Prostate gland (tissue), 2 donors: ENCODE results near the gene ZNHIT6. TPM values are rescaled to one million over a fixed set of nuclear protein-coding genes. Genes with fewer than 3 reads are reported as not detected.

Experiments used
- DNase-seq: peaks from one replicate; pipeline ENCODE4 v3.0.0-alpha.2; 2019; ENCODE audit warnings: low spot score
- H3K27ac ChIP-seq, 2 donors: fragments of 200-600 bp; sonication (generic); 2 replicates each; pipeline ENCODE4 v1.5.1; 2017 to 2019
- H3K27me3 ChIP-seq: fragments of 200-600 bp; sonication (generic); replicated peaks from 2 replicates; pipeline ENCODE4 v1.5.1; 2019; ENCODE audit not compliant: insufficient read depth
- H3K36me3 ChIP-seq, 2 donors: fragments of 200-600 bp; sonication (generic); 1 replicate in 1 of 2; 2 replicates in 1 of 2; pipeline versions ENCODE4 v1.5.1 to v1.8.1; 2017 to 2019
- H3K4me1 ChIP-seq: fragments of 200-600 bp; sonication (generic); replicated peaks from 2 replicates; pipeline ENCODE4 v1.5.1; 2019
- H3K4me3 ChIP-seq, 2 donors: fragments of 200-600 bp; sonication (generic); 2 replicates each; pipeline ENCODE4 v1.5.1; 2017 to 2019
- H3K9me3 ChIP-seq: fragments of 200-600 bp; sonication (generic); 2 replicates; pipeline ENCODE4 v1.5.1; 2017
- CTCF ChIP-seq, 4 experiments: fragments of 200-600 bp in 2 of 4; fragments of 450-650 bp in 2 of 4; sonication (generic) in 2 of 4; IDR thresholded peaks; 1 replicate in 3 of 4; 2 replicates in 1 of 4; pipeline ENCODE4 v1.5.1; 2016 to 2019; ENCODE audit warnings: antibody characterized with exemption in 4 of 4, mild to moderate bottlenecking in 2 of 4, moderate library complexity in 2 of 4
- POLR2A ChIP-seq: fragments of 450-650 bp; IDR thresholded peaks from one replicate; pipeline ENCODE4 v1.6.1; 2016; ENCODE audit warnings: antibody characterized with exemption, mild to moderate bottlenecking
- POLR2AphosphoS5 ChIP-seq: sonication (generic); formaldehyde crosslinking; IDR thresholded peaks from one replicate; pipeline ENCODE4 v1.6.1; 2017; ENCODE audit warnings: antibody characterized with exemption
- WGBS: methylation state at CpG from one replicate; pipeline ENCODE4 v1.1.5; 2018; 5-methylcytosine and 5-hydroxymethylcytosine counted together
- intact Hi-C: fragments of 100-400 bp; cut with DNase I; formaldehyde crosslinking; loops from one replicate; pipeline ENCODE4 v1.14.2; 2022
- total RNA-seq, 2 donors: library from RNA; depleted of rRNA; stranded (reverse); fragments of >200 nt; gene quantifications; one replicate each; pipeline ENCODE4 v1.1.0, GENCODE V29; 2016

The ZNHIT6 gene
- total RNA-seq, 2 donors from 2014 or later = 8.7 to 13.5 TPM

GRCh38 chr1:85608851-85609250 is 99.4 kb downstream of the ZNHIT6 start:
- no peak overlapping the region for H3K4me3 ChIP-seq

GRCh38 chr1:85607921-85608265 is 100.3 kb downstream of the ZNHIT6 start:
- TF ChIP-seq POLR2AphosphoS5 = no peak
- TF ChIP-seq CTCF (IDR thresholded peaks at IDR 0.05) = no peak
- H3K4me3 ChIP-seq = no peak overlapping the region
- H3K27me3 ChIP-seq = no peaks in the 10 kb centered on the region
- no peak for DNase-seq
- intact Hi-C loops = no loop called here
- H3K4me1 ChIP-seq = no peaks in the 10 kb centered on the region
- H3K27ac ChIP-seq = no peak overlapping the region
- no peaks in the 10 kb centered on the region for H3K9me3 ChIP-seq
- WGBS = 93% methylated on average over 4 of the region's 4 CpGs
- H3K36me3 ChIP-seq = no peaks in the 10 kb centered on the region

More at GRCh38 chr1:85608851-85609250, 99.4 kb downstream of the ZNHIT6 start:
- 97% methylated on average over 1 of the region's 1 CpG for WGBS
- intact Hi-C loops = no loop called here
- Histone ChIP-seq H3K4me1 (no peaks in the 10 kb centered on the region), H3K27me3 (no peaks in the 10 kb centered on the region), H3K9me3 (no peaks in the 10 kb centered on the region), H3K27ac (no peak overlapping the region), H3K36me3 (no peaks in the 10 kb centered on the region)
- DNase-seq = no peak
- TF ChIP-seq CTCF (IDR thresholded peaks at IDR 0.05) = no peak

GRCh38 chr1:85607126-85607920 is 100.9 kb downstream of the ZNHIT6 start:
- WGBS = 86% methylated on average over 10 of the region's 10 CpGs

GRCh38 chr1:85606414-85606800 is 101.8 kb downstream of the ZNHIT6 start:
- Histone ChIP-seq H3K4me3 (no peak overlapping the region), H3K36me3 (no peaks in the 10 kb centered on the region), H3K4me1 (no peaks in the 10 kb centered on the region), H3K9me3 (no peaks in the 10 kb centered on the region), H3K27me3 (no peaks in the 10 kb centered on the region), H3K27ac (no peak overlapping the region)
- 91% methylated on average over 4 of the region's 4 CpGs for WGBS
- DNase-seq = no peak
- intact Hi-C loops = no loop called here
- no peak for TF ChIP-seq CTCF (IDR thresholded peaks at IDR 0.05)
- no peak for TF ChIP-seq POLR2AphosphoS5
- TF ChIP-seq POLR2A = no peak

More at GRCh38 chr1:85607126-85607920, 100.9 kb downstream of the ZNHIT6 start:
- no peaks in the 10 kb centered on the region for H3K27me3 ChIP-seq
- TF ChIP-seq POLR2A (no peak), CTCF (IDR thresholded peaks at IDR 0.05) (no peak), POLR2AphosphoS5 (no peak)
- H3K9me3 ChIP-seq = no peaks in the 10 kb centered on the region
- no peak overlapping the region for H3K27ac ChIP-seq
- no peak overlapping the region for H3K4me3 ChIP-seq
- H3K4me1 ChIP-seq = no peaks in the 10 kb centered on the region
- intact Hi-C loops = no loop called here
- no peak for DNase-seq
- no peaks in the 10 kb centered on the region for H3K36me3 ChIP-seq
